GM18868 (cell line): Measurements from ENCODE around the gene KHDRBS2.

Source experiments
- ATAC-seq: cut with Tn5 transposase; IDR thresholded peaks from one replicate; pipeline ENCODE4 v1.9.1; 2021; ENCODE audit warnings: mild to moderate bottlenecking, moderate library complexity; ENCODE audit not compliant: unreplicated experiment

Gene KHDRBS2

DNA sequence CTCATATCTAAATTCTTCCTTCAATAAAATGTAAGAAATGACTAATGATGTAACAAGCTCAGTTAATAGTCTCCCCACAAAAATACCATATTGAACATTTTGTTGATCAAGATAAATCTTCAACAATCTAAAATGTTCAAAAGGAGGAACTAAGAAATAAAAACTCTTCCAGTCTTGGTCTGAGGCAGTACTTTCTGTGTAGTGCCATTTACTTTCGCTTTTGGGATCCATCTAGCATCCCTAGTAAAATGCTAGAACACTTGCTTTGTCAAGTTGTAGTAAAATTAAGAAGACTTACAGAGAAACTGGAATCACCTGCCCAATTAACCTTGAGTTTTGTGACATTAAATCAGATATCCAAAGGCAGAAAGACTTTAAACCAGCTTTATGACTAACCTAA is 246.4 kb downstream of the KHDRBS2 start:
- peak; percentile 43 for ATAC-seq

DNA sequence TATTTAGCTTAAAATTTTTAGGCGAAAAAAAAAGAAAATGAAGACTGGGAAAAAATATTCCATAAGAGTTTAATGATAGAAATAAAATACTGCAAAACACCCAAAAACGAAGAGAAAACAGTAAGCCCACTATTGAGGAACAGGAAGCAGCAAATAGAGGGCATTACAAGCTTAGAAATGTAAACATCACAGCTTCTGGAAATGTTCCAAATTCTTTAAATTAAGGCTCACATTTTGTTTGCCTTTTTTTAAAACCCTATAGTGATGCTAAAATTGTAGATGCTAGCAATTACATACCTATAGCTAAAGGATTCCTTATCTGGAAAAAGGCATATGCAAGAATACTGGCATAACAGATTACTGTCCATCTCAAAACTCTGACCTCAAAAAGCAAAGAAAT is 248.6 kb downstream of the KHDRBS2 start:
- no peak for ATAC-seq

- ATAC-seq: no peak
These were observed 250.1 kb downstream of the KHDRBS2 start for GRCh38 chr6:62035952-62036351.

DNA sequence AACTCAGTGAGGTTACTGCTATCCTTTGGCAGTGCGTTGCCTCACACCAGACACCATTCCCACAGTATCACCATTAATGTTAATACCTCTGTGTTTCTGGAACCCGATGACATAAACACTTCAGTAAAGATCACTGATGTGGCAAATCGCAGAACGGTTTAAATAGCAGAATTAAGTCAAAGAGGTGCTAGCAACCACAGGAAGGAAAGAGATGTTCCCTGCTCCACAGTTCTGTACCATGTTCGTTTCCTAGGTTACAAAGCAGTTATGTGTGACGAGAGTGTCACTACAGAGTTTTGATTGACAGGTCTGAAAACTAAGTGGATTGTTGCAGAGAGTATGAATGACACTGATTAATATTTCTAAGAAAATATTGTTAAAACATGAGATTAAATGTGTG is 272.3 kb downstream of the KHDRBS2 start:
- ATAC-seq: no peak

GRCh38 chr6:62009445-62009844 is 276.6 kb downstream of the KHDRBS2 start:
- ATAC-seq: no peak

DNA sequence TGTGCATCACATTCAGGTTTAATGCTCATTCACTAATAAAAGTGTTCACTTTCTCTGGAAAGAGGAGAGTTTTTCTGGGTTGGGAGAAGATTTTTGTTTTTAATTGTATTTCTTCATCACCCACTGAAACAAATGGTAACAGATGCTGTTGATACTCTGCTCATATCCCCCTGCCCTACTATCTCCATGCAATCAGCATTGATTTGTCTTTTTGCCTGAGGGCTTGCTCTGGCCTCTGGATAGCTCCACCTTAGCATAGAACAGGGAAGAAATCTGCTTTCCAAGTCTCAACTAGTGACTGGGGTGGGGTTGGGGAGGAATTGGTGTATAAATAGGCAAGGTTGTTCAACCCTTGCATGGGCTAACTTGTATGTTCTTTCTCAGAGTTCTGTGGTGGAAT is 296.4 kb downstream of the KHDRBS2 start:
- ATAC-seq: no peak

DNA sequence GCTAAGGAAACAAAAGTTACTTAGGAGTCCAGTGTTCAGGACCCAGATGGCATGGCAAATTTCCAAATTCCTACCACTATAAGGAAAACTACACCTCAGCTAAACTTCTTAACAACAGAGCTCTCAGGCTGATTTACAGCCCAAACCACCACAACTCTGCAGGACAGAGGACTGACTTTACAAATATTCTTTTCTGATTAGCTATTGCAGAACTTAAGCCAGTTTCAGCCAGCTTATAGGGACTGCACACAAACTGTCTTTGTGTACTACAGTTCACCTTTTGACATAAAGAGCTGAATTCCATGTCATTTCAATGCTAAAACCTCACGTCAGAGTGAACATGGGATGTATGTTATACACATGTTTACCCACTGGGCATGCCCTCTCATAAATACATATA is 305.4 kb downstream of the KHDRBS2 start:
- no peak for ATAC-seq

DNA sequence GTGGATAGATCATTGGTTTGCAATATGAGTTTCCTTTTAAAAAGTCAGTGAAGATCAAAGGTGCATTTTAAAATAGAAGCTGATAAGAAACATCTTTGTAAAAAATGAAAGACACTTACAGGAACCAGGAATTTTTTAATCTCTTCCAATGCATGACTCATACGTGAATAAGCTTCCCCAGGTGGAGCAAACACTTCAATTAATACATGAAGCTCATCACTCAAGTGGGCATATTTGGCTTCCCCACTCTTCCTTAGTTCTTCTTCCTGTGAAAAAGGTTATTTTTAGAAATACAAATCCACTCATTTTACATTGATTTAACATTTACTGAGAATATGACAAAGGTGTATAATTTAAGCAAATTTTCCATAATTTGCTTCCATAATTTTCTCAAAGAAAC is 308.1 kb downstream of the KHDRBS2 start:
- no peak for ATAC-seq

DNA sequence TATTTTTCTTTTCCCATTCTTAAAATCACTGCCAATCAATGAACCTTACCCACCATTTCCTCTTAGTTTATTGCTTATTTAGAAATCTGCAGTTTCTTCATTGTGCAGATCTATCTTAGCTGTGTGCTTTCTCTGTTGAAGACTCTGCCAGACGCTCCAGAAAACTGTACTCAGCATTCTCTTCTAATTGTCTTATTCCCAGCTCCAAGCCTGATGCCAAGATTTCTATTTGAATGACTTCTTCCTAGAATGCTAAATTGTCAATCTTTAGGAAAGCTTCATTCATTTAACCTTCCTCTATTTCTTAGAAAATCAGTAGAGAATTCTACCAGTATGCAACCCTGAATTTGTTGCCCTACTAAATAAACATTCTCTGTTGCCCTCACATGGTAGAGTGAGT is 308.9 kb downstream of the KHDRBS2 start:
- no peak for ATAC-seq

GRCh38 chr6:61959196-61959595 is 326.8 kb downstream of the KHDRBS2 start:
- ATAC-seq: no peak

DNA sequence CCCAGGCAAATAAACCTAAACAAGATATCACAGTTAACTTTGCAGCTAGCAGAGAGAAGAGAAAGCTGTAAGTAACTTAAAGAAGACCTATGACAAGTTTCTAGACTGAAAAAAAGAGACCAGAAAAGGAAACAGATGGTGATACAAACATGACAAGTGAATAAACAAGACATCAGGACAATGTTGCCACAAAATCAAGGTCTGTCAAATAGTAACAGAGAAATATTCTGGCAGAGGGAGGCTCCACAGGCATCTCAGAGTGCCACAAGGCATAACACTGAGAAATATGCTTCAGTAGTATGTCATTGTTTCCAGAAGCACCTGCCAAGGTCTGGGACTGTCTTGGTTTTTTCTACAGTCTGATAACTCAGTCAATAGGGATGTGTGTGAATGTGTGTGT is 332.2 kb downstream of the KHDRBS2 start:
- no peak for ATAC-seq

DNA sequence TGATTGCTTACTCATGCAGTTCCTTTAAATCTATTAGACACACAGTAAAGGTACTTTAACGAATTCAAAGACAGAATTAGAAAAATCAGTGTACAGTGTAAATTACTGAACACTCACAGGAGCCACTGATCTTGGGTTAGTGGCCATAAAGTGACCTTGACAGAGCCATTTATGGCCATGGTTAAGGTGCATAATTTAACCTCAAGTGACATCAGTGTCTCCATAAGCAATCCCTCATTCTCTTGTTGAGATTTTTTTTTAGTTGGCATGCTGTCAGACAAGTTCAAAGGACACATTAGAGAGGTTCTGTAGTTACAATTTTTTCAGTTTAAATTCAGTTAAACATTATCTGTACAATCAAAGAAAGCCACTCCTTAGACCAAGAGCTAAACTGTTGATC is 334.4 kb downstream of the KHDRBS2 start:
- ATAC-seq: no peak

- no peak for ATAC-seq
These were observed 335.2 kb downstream of the KHDRBS2 start for GRCh38 chr6:61950811-61951210.

DNA sequence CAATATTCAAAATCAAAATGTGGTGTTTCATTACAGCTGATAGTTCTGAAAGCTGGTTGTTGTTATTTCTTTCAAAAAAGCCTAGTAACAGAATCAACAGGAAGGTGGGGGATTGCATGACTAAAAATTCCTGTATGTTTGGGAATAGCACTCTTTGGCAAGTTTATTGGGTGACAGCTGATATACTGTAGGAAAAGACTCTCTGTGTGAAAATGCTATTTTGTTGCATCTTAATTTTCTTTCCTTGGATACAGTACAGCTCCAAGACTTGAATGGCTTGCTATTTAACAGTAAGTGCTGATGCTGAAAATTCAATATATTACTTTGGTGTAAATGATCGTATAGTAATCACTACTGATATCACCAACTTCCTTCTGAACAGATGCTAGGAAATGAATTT is 336.1 kb downstream of the KHDRBS2 start:
- no peak for ATAC-seq

DNA sequence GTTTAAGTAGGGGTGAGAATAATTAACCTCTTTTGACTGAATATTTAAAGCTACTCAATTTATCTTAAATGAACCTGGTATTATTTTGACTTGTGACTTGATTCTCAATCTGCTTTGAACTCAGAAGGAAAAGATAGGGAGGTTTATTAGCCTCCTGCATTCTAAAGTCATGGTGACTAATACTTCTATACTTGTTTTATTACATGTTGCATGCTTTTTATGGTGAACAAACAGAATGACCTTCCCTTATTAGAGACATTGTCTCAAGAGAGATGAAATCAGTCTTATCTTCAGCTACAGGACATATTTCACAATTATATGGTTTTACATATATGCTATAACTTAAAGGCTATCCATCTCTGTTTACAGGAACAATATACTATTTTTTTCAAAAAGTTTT is 336.9 kb downstream of the KHDRBS2 start:
- no peak for ATAC-seq

GRCh38 chr6:61947311-61947947 is 338.6 kb downstream of the KHDRBS2 start:
- ATAC-seq: no peak

- ATAC-seq: no peak
These were observed 345.1 kb downstream of the KHDRBS2 start for GRCh38 chr6:61940919-61941318.

DNA sequence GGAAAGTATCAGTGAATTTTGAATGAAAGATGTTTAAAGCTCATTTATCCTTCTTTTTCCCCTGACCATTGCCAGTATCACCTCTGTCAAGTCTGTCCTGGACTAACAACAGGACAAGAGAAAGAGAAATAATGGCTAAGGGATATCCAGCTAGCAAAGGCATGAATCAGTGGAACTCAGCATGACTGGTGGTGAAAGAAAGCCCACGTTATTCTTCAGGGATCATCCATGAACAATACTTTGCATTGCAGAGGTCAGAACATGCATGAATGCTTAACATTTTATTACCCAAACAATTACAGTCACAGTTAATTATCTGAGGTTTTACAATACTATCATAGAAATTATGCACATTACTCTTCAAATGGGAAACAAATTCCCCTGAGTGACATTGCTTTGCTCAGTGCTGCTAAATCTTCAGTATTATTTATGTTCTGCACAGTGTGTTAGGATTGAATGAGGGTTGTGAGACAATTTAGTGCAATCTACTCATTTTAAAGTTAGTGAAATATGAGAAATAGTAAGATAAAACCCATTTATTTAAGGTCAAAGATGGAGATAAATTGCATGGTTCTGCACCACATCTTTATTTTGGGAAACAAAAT is 350.7 kb downstream of the KHDRBS2 start:
- ATAC-seq: no peak

- ATAC-seq: no peak
These were observed 376.5 kb downstream of the KHDRBS2 start for GRCh38 chr6:61909486-61909885.

- ATAC-seq: no peak
These were observed 384.3 kb downstream of the KHDRBS2 start for GRCh38 chr6:61901748-61902147.

GRCh38 chr6:61894536-61894935 is 391.5 kb downstream of the KHDRBS2 start:
- no peak for ATAC-seq

DNA sequence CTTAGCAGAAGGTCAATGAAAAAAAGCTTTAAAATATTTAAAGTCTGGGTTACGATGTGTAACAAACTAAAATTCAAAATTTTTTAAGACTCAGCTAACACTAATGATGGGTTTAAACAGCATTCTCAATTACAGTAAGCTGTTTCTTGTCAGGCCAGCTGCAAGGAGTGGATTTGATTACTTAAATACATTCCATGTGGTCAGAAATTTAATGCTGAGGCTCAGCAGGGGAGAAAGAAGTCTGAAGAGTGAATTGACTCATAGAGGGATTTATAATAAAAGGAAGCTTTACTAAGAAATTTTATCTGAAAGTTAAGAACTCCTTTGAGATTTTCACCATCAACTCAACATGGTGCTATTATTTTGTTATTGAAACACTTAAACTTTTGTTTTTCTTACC is 398.6 kb downstream of the KHDRBS2 start:
- ATAC-seq: no peak
